Adrenal gland (tissue), 12 donors: ENCODE results near the gene PPFIA4. TPM values are rescaled to one million over a fixed set of nuclear protein-coding genes. Genes with fewer than 3 reads are reported as not detected.

Source experiments
- DNase-seq, 7 donors: peaks; one replicate each; pipeline ENCODE4 v3.0.0-alpha.2; 2019 to 2020
- H3K27ac ChIP-seq, 5 donors: fragments of 200-600 bp; sonication (generic) in 4 of 5; 1 replicate in 3 of 5; 2 replicates in 2 of 5; pipeline versions ENCODE4 v1.5.1 to v1.8.0; 2016 to 2020; ENCODE audit warnings: mild to moderate bottlenecking in 1 of 5
- H3K27me3 ChIP-seq: fragments of 200-600 bp; 2 replicates; pipeline ENCODE4 v1.8.0; 2021
- H3K36me3 ChIP-seq, 2 donors: fragments of 200-600 bp; replicated peaks in 1 of 2; 1 replicate in 1 of 2; 2 replicates in 1 of 2; pipeline versions ENCODE4 v1.5.1 to v1.8.0; 2018 to 2022
- H3K4me1 ChIP-seq, 2 donors: fragments of 200-600 bp; replicated peaks in 1 of 2; 1 replicate in 1 of 2; 2 replicates in 1 of 2; pipeline versions ENCODE4 v1.5.1 to v1.8.0; 2018 to 2021
- H3K4me3 ChIP-seq, 4 donors: fragments of 200-600 bp; sonication (generic) in 3 of 4; one replicate each; pipeline ENCODE4 v1.5.1; 2016 to 2018
- H3K9me3 ChIP-seq, 3 donors: fragments of 200-600 bp; sonication (generic) in 1 of 3; replicated peaks in 1 of 3; 1 replicate in 2 of 3; 2 replicates in 1 of 3; pipeline versions ENCODE4 v1.5.1 to v1.8.0; 2016 to 2021
- POLR2A ChIP-seq, 2 donors: fragments of 450-650 bp; IDR thresholded peaks; one replicate each; pipeline ENCODE4 v1.6.1; 2017; ENCODE audit warnings: antibody characterized with exemption in 2 of 2, mild to moderate bottlenecking in 2 of 2, moderate library complexity in 1 of 2
- WGBS, 4 donors: extraction: QIAGEN DNeasy Blood & Tissue Kit in 2 of 4; methylation state at CpG; one replicate each; pipeline versions ENCODE4 v1.1.5 to v1.1.7; 2013 to 2017; 5-methylcytosine and 5-hydroxymethylcytosine counted together
- intact Hi-C, 2 donors: fragments of 100-400 bp; cut with DNase I; formaldehyde crosslinking; loops; one replicate each; pipeline versions ENCODE4 v1.14.1 to v1.15.0; 2022 to 2023
- polyA plus RNA-seq, 3 donors: library from polyadenylated mRNA; stranded (reverse); fragments of 200-250 nt in 2 of 3; fragments of 350-450 nt in 1 of 3; fragmentation: Illumina TruSeq in 1 of 3; extraction: RNeasy Lipid Tissue Mini Kit (QIAGEN cat#74804) in 1 of 3; gene quantifications; one replicate each; pipeline ENCODE4 v1.2.3, GENCODE V29; 2013 to 2014
- total RNA-seq, 9 donors: library from RNA; depleted of rRNA in 4 of 9; stranded (reverse); fragments of >200 nt in 4 of 9; fragments of 120-200 nt in 1 of 9; fragmentation: NEBNext Ultra II Directional in 1 of 9; extraction: Animal tissue kit (Norgen Biotek cat#: 25700) in 1 of 9; gene quantifications; one replicate each; pipeline versions ENCODE4 v1.1.0 to v1.2.4, GENCODE V29; 2013 to 2023
- TF ChIP-seq, protein P1 (sequence below), 6 experiments: fragments of 450-650 bp in 4 of 6; fragments of 200-600 bp in 2 of 6; sonication (generic) in 1 of 6; IDR thresholded peaks; 1 replicate in 5 of 6; 2 replicates in 1 of 6; pipeline versions ENCODE4 v1.5.1 to v1.8.0; 2016 to 2021; ENCODE audit warnings: antibody characterized with exemption in 6 of 6, mild to moderate bottlenecking in 2 of 6, moderate library complexity in 1 of 6
- donor health status: healthy with polysubstance abuse.
- donor health status: Bipolar disorder and iron deficiency.
- donor health status: DM: yes; HTN: yes; CAD: no.
- donor health status: DM: no; HTN: no; CAD: no.
- donor health status: DM: no; HTN: no; CAD: no.
- donor health status: DM: yes; HTN: yes; CAD: no.

PPFIA4 gene
- total and polyA plus RNA-seq, 12 donors: 0.12 to 2.9 (median 0.48) TPM

- TF ChIP-seq, protein P1, sequence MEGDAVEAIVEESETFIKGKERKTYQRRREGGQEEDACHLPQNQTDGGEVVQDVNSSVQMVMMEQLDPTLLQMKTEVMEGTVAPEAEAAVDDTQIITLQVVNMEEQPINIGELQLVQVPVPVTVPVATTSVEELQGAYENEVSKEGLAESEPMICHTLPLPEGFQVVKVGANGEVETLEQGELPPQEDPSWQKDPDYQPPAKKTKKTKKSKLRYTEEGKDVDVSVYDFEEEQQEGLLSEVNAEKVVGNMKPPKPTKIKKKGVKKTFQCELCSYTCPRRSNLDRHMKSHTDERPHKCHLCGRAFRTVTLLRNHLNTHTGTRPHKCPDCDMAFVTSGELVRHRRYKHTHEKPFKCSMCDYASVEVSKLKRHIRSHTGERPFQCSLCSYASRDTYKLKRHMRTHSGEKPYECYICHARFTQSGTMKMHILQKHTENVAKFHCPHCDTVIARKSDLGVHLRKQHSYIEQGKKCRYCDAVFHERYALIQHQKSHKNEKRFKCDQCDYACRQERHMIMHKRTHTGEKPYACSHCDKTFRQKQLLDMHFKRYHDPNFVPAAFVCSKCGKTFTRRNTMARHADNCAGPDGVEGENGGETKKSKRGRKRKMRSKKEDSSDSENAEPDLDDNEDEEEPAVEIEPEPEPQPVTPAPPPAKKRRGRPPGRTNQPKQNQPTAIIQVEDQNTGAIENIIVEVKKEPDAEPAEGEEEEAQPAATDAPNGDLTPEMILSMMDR (IDR thresholded peaks at IDR 0.05): no peak
- no peak for TF ChIP-seq POLR2A (IDR thresholded peaks at IDR 0.05)
- peak overlapping the region in 1 of 5 donors; percentile 44 for H3K27ac ChIP-seq
- no peak overlapping the region for H3K4me3 ChIP-seq
- DNase-seq: peak in 5 of 7 donors; percentile 36 to 59 (median 46)
- intact Hi-C loops: loop anchor here in 1 of 2 donors (10.0 kb wide), 1 partner anchor 68 kb away; no protein-coding TSS in a partner anchor
- H3K27me3 ChIP-seq: peaks cover 12% of the 10 kb centered on the region
- H3K36me3 ChIP-seq: no peaks in the 10 kb centered on the region
- WGBS, 4 donors: 27 to 34% (median 31%) methylated on average over 14 to 15 of the region's 15 CpGs
- H3K9me3 ChIP-seq: no peaks in the 10 kb centered on the region
- peaks cover 0 to 6% of the 10 kb centered on the region in 2 donors for H3K4me1 ChIP-seq
These were observed 20.8 kb downstream of the PPFIA4 start for GRCh38 chr1:203046984-203047630.

DNA sequence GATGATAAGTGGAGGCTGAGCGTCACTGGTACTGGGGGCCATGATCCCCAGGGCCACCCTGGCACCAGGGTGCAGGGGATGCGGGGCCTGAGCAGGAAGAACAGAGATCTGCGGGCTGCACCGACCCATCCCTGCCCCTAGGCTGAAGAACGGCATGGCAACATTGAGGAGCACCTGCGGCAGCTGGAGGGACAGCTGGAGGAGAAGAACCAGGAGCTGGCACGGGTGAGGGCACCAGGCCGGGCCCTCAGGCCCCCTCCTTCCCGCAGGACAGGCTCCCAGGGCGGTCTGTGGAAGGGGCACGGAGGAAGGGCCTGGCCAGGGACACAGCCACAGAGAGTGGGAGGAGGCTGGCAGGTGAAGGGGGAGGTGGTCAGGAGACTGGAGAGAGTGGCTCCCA, 21.8 kb downstream of the PPFIA4 start:
- H3K36me3 ChIP-seq: no peaks in the 10 kb centered on the region
- TF ChIP-seq, protein P1 (IDR thresholded peaks at IDR 0.05): no peak
- TF ChIP-seq POLR2A (IDR thresholded peaks at IDR 0.05): no peak
- intact Hi-C loops: loop anchor here in 1 of 2 donors (10.0 kb wide), 1 partner anchor 67 kb away; no protein-coding TSS in a partner anchor
- peaks cover 0 to 6% of the 10 kb centered on the region in 2 donors for H3K4me1 ChIP-seq
- DNase-seq: no peak
- no peaks in the 10 kb centered on the region for H3K9me3 ChIP-seq
- WGBS, 4 donors: 88 to 98% (median 89%) methylated on average over 9 to 11 of the region's 11 CpGs
- no peak overlapping the region for H3K4me3 ChIP-seq
- H3K27ac ChIP-seq: no peak overlapping the region
- peaks cover 12% of the 10 kb centered on the region for H3K27me3 ChIP-seq

DNA sequence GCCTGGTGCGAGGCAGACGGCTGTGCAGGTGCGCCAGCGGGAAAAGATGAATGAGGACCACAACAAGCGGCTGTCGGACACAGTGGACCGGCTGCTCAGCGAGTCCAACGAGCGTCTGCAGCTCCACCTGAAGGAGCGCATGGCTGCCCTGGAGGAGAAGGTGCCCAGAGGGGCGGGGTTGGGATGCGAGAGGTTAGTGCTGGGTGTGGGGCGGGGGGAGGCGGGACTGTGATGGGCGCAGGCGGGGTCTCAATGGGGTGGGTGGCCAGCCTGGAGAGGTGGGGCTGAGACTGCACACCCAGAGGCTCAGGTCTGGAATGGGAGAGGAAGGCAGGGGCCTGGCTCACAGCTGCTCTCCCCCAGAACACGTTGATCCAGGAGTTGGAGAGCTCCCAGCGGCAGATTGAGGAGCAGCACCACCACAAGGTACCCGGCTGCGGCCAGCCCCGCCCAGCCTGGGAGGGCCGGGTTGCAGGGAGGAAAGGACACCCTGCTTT, 22.3 kb downstream of the PPFIA4 start:
- Histone ChIP-seq H3K27ac (no peak overlapping the region), H3K36me3 (no peaks in the 10 kb centered on the region), H3K4me1 (peaks cover 0 to 6% of the 10 kb centered on the region in 2 donors), H3K4me3 (no peak overlapping the region), H3K9me3 (no peaks in the 10 kb centered on the region), H3K27me3 (peaks cover 14% of the 10 kb centered on the region)
- intact Hi-C loops: loop anchor here in 1 of 2 donors (10.0 kb wide), 1 partner anchor 66 kb away; no protein-coding TSS in a partner anchor
- WGBS, 4 donors: 84 to 90% (median 87%) methylated on average over 12 to 23 of the region's 23 CpGs
- no peak for DNase-seq
- TF ChIP-seq, protein P1 (IDR thresholded peaks at IDR 0.05): no peak
- no peak for TF ChIP-seq POLR2A (IDR thresholded peaks at IDR 0.05)

GRCh38 chr1:203049077-203049476, 22.8 kb downstream of the PPFIA4 start:
- no peaks in the 10 kb centered on the region for H3K36me3 ChIP-seq
- no peak for TF ChIP-seq POLR2A (IDR thresholded peaks at IDR 0.05)
- TF ChIP-seq, protein P1 (IDR thresholded peaks at IDR 0.05): no peak
- H3K9me3 ChIP-seq: no peaks in the 10 kb centered on the region
- peaks cover 12% of the 10 kb centered on the region for H3K27me3 ChIP-seq
- 86 to 95% (median 90%) methylated on average over 2 to 4 of the region's 4 CpGs for WGBS, 4 donors
- peaks cover 0 to 6% of the 10 kb centered on the region in 2 donors for H3K4me1 ChIP-seq
- H3K4me3 ChIP-seq: no peak overlapping the region
- intact Hi-C loops: loop anchor here in 1 of 2 donors (10.0 kb wide), 1 partner anchor 66 kb away; no protein-coding TSS in a partner anchor
- no peak for DNase-seq
- H3K27ac ChIP-seq: no peak overlapping the region
